HEK293 (cell line): ENCODE measurements around the gene CYBRD1.

ENCODE experiments used
- ZNF221 ChIP-seq: fragments of 450-650 bp; formaldehyde crosslinking; IDR thresholded peaks from 2 replicates; pipeline ENCODE4 v1.5.1; 2017; ENCODE audit warnings: missing biosample characterization, missing genetic modification characterization, borderline replicate concordance
- ZNF426 ChIP-seq: fragments of 450-650 bp; formaldehyde crosslinking; IDR thresholded peaks from 2 replicates; pipeline ENCODE4 v1.5.1; 2017; ENCODE audit warnings: missing biosample characterization, missing genetic modification characterization, mild to moderate bottlenecking, inconsistent platforms, moderate library complexity

DNA sequence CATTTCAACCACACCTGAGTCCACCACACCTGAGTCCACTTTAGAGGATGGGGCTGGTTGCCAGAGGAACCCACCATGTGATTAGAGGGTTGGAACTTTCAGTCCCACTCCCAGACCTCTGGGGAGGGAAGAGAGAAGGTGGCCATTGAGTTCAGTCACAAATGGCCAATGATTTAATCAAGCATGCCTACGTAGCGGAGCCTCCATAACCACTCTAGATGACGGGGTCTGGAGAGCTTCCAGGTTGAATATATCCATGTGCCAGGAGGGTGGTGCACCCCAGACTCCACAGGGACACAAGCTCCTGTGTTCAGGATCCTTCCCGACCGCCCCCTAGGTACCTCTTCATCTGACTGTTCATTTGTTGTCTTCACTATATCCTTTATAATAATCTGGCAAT is 53.3 kb downstream of the CYBRD1 start:
- TF ChIP-seq ZNF426 (tag by site-specific recombination): no peak
- no peak for TF ChIP-seq ZNF221 (tag by site-specific recombination)
